Panc1 (cell line): ENCODE measurements around the gene CEACAM18.

Source experiments
- CTCF ChIP-seq: fragments of 450-650 bp; IDR thresholded peaks from 2 replicates; pipeline ENCODE4 v1.5.1; 2017; ENCODE audit warnings: mild to moderate bottlenecking
- POLR2AphosphoS5 ChIP-seq: IDR thresholded peaks from 2 replicates; pipeline ENCODE4 v1.6.1; 2012; ENCODE audit warnings: mild to moderate bottlenecking, low read depth, low read length, moderate library complexity
- SIN3A ChIP-seq: IDR thresholded peaks from 2 replicates; pipeline ENCODE4 v1.6.1; 2012; ENCODE audit warnings: low read depth, mild to moderate bottlenecking, low read length, moderate library complexity, borderline replicate concordance; ENCODE audit not compliant: insufficient read depth
- TCF7L2 ChIP-seq: IDR thresholded peaks from 2 replicates; pipeline ENCODE4 v1.6.1; 2011; ENCODE audit warnings: mild to moderate bottlenecking, low read depth, low read length, inconsistent platforms

- TF ChIP-seq POLR2AphosphoS5 (no peak), CTCF (no peak), SIN3A (no peak), TCF7L2 (no peak)
Measured at GRCh38 chr19:51448011-51448410, 30.3 kb upstream of the CEACAM18 start.
